Measurements from ENCODE around the gene STXBP6.
"Not testable (repeated sequence)": the region's sequence is repeated elsewhere in the genome, so short reads cannot be mapped to it uniquely, and the experiment has no call there.

STXBP6 gene

DNA sequence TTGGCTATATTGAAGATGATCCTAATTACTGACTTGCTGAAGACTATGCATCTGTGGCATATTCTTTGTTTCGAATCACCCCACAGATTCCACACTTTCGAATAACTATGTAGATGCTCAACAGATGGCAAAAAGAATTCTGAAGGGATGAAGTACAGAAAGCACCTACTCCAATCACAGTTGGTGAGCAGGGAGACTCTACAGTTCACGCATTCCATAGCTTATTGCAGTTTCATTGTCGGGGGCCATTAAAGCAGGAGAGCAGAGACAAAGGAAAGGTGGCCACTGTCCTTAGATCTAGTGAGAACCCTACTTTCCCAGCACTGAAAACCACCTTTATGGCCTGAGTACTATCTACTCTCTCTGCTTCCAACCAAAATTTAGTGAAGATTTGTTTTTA lies 191.9 kb downstream of the STXBP6 start:
- DNase-seq (ENCODE audit: low read depth in 2 of 2): no peak

DNA sequence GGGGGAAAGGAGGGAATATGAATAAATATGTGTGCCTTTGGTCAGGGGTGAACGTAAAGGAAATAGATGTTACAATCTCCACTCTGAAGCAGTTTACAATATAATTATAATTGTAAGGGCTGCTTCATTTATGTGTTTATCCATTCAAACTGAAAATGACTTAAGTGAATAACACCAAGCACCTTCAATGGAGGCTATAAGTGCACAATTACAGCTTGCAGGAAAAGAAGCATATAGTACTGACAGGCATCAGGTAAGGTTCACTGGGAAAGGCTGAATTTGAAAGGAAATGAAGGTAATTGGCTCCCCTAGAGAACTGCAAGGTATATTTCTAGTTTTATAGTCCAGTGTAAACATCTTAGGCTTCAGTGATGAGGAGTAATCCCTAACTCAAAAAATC lies 192.7 kb downstream of the STXBP6 start:
- no peak for DNase-seq (ENCODE audit: low read depth in 2 of 2)

DNA sequence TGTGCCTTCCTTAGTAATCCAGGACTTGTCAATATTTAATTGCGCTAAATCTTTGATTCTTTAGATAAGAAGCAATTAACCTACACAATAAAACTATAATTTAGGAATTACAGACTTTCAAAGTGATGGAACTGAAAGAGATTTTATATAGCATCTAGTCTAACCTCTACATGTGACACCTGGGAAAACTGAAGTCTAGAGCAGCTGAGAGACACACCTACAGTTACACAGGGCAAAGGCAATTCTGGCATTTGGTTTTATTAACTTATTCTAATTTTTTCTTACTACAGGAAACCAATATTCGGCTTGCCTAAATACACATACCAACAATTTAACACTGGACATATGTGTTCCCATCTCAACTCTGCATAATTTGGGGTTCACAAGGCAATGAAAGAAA lies 196.5 kb downstream of the STXBP6 start:
- no peak for DNase-seq (ENCODE audit: low read depth in 2 of 2)

DNA sequence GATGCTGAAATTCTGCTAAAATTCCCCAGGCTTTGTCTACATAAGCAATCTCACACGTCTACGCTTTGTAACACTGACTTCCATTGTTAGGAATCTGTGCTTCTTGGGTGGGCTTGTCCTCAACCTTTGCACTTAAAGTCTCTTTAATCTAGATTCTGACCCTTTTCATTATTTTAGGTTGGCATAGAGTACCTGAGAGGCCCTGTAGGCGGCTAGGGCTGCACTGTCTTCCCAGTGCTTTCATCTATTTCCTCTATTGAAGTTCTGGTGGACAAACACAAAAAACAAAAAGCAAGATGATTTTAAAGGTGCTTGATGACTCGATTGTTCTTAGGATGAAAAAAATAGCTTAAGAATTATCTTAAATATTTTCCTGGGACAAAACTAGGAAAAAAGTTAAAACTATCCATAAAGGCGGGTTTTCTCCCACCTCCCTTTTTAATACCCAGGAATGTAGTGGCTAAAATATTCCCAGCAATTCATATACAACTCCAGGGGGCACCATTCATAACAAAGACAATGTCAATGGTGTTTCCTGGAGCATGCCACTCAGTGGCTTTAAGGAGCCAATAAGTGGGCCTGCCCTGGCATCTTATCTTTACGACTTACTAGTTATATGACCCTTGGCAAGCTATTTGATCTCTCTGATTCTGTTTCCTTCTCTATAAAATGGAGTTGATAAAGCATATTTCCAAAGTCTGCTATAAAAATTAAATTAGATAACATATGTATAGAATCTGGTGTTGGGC lies 197.5 kb downstream of the STXBP6 start:
- DNase-seq (ENCODE audit: low read depth in 2 of 2): no peak

DNA sequence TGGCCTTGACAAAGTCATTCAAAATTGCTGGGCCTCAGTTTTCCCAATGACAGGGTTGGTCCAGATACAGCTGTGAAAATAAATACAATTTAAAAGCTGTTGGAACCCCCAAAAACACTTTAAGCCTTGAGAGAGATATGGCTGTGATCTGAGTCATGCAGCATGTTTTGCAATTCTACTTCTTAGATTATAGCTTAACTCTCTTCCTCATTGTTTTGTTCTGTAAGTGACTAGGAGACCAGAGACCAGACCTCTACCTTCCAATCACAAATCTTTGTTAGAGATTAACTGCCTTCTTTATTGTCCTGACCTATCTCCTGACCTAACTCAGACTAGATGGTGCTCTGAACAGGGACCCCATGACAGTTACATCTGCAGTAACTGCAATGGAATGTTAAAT lies 198.1 kb downstream of the STXBP6 start:
- no peak for DNase-seq (ENCODE audit: low read depth in 2 of 2)

DNA sequence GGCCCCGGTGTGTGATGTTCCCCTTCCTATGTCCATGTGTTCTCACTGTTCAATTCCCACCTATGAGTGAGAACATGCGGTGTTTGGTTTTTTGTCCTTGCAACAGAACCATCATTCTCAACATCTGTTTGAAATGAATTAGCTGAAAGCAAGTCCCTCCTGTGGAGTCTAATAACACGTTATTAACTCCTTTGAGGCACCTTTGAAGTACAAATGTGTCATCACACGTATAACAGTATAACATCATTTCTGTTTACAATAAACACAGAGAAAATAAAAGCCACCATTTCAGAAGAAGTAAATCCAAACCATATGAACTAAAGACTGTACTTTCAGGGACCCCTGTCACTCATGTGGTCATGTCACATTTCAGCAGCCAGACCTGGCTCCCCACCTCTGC lies 198.5 kb downstream of the STXBP6 start:
- DNase-seq (ENCODE audit: low read depth in 2 of 2): no peak

DNA sequence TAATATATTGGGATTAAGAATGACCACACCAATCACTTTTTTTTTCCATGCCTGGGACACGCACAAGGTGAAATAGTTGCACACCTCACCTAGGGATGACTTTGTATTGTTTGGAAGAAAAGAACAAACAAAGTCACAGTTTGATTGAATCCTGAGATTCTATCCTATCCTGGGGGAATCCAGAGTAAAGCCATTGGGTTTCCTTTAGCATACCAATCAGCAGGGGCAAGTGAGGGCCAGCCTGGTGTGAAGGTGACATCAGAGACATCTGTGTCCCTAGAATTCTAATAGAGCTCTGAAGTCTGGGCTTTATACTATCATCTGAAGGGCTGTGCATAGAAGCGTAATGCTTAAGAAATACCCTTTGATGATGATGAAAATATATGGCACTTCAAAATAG lies 199.9 kb downstream of the STXBP6 start:
- DNase-seq (ENCODE audit: low read depth in 2 of 2): no peak

DNA sequence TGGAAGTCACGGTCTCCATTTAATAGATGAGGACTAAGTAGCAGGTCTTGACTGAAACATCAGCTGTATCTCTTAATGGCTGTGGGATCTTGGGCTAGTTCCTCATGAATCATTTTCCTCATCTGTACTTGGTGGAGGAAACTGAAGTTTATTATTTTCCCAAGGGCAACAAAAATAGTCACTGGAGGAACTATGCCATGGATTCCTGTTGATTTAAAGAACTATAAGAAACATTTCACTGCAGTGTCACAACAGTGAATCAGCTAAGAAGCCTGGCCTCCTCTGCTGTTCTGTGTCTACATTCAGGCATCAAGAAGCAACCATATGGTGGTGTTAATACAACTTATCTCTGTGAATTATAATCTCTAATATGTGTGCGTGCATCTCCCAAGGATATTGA lies 200.5 kb downstream of the STXBP6 start:
- DNase-seq (ENCODE audit: low read depth in 2 of 2): no peak

DNA sequence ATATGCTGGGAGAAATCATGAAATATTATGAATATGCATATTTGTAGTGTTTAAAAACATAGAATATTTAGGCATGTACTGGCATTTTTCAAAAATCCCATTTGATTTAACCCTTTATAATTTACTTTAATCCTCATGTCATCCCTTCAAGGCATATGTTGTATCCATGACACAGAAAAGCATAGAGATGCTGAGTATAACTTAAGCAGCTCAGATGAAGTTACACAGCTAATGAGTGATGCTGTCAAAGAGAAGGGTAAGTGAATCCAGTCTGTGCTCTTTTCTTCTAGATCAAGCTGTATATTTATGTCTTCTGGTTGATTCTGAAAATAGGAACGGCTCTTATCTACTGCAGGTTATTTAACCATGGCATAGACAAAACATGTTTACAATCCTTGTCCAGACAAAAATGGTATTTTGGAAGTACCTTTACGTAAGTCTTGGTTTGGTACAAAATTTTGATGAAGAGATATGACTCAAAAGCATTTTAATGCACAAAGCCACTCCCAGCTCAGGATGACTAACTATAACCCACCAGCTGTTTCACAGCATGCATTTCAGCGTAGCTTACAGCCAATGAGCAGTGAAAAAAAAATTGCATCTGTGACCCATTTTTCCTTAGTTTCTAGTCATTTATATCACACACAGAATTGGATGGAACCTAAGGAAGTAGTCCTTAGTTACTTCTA lies 201.7 kb downstream of the STXBP6 start:
- no peak for DNase-seq (ENCODE audit: low read depth in 2 of 2)

DNA sequence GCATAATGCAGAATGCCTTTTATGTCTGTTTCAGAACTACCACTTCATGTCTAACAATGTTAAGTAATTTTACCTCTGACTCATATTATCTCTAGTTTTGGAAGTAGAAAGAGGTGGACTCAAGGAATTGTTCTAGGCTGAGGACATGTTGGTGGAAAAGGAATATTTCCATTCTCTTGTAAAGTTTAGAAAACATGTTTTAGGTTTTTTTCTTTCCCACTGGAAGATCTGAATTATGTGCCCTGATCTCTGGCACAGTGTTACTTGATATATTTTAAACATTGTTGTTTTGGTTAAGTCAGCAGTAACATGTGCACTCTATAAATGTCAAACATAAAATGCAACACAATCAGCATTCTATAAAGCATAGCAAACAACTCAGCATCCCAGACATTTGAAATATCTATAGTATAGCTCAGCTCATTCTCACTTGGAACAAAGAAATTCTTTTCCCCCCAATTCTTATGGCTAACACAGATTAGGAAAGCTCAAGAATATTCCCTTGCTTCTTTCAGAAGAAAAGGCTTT lies 202.3 kb downstream of the STXBP6 start:
- no peak for DNase-seq (ENCODE audit: low read depth in 2 of 2)

DNA sequence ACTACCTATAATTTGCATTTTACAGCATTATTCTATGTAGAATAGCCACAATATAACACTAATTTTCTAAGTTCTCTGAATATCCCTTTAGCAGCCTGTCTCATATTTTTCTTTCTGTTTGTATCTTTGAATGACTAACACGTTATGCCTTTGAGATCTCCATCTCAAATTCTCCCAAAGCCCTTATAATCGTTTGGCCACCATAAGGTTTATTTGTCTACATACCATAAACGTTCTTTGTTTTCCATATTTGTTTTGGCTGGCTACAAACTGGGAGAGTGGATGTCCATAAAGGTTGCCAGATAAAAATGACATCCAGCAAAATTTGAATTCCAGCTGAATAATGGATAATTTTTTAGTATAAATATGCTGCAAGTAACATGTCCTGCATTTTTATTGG lies 203.7 kb downstream of the STXBP6 start:
- DNase-seq (ENCODE audit: low read depth in 2 of 2): no peak

DNA sequence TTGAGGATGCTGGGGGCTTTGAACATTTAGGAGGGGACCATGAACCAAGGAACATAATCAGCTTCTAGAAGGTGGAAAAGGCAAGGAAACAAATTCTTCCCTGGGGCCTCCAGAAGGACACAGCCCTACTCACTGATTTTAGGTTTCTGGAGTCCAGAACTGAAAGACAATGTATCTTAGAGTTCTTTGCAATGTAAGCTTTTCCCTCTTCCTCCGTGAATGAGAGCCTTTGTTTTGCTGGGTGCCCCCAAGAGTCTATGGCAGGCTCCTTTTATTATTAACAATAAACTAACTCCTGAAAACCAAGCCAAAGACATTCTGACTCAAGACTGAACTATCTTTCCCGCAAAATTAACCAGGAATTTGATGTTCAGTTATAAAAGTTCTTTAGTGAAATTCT lies 204.1 kb downstream of the STXBP6 start:
- no peak for DNase-seq (ENCODE audit: low read depth in 2 of 2)

DNA sequence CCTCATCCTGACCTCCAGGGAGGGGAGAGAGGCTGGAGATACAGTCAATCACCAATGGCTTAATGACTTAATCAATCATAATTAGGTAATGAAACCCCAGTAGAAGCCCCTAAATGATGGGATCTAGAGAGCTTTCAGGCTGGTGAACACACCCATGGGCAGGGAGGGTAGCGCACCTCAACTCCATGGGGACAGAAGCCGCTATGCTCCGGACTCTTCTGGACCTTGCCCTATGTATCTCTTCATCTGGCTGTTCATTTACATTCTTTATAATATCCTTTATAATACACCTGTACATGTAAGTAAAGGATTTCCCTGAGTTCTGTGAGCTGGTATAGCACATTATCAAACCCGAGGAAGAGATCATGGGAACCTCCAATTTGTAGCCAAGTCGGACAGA lies 205.9 kb downstream of the STXBP6 start:
- no peak for DNase-seq (ENCODE audit: low read depth in 2 of 2)

DNA sequence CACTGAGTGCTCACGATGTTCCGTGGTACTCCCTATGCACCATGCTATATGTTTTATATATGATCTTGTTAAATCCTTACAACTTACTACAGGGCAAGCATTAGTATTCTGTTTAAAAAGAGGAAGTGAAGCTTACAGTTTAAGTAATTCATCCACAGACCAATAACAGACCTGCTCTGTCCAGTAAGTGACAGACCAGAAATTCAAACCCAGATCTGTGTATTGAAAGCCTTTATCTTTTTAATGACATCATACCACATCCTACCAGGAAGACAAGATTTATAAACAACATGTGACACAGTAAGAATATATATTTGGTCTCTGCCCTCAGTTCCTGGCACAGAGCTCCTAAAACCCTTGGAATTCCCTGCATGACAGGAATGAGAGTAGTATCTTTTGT lies 206.5 kb downstream of the STXBP6 start:
- DNase-seq (ENCODE audit: low read depth in 2 of 2): no peak

DNA sequence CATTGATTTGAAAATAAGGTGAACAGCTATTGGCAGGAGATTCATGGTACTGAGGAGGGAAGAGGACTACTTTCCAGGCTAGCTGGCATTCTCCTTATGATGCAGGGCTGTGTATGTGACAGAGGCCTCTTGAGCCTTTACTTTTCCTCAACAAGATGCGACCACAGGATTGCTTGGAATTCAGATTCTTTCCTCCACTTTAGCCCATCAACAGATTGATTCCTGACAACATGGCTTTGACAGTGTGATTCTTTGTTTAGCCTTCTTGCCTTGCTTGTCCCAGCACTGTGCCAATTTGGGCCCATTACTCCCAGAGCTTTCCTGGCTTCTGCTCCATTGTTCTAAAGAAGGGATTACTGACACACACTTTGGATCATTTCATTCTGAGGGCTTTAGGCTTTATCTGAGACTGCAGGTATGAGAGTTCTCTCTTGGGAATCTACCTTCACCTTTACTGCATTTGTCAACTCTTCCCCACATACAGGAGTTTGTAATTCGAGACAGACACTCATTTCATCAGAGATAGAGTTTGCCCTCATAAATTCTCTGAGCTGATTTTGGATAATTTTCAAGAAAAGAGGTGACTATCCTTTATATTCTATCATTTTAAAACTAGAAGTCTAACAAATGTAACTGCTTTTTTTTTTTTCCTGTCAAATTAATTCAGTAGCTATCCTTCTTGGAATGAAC lies 209.6 kb downstream of the STXBP6 start:
- no peak for DNase-seq (ENCODE audit: low read depth in 2 of 2)

DNA sequence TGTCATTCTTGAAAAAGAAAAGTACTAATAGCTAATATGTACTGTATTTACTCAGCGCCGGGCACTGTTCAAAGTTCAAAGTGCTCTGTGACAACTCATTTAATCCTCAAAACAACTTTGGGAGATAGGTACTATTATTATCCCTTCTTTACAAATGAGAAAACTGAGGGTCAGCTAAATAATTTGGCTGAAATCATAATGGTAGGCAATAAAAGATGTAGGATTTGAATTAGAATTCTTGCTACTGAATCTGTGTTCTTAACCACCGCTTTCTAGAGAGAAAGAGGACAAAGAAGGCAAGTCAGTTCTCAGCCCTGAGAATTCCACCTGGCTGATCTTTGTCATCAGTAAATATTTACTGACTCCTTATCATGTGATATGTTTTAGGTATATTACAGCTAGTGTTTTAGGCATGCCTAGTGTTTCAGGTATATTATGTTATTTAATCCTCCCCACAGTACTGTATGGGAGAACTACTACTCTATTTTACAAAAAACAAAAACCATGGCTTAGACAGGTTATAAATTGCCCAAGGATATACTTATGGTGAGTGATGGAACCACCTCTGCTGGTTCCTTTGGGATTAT lies 210.2 kb downstream of the STXBP6 start:
- no peak for DNase-seq (ENCODE audit: low read depth in 2 of 2)

DNA sequence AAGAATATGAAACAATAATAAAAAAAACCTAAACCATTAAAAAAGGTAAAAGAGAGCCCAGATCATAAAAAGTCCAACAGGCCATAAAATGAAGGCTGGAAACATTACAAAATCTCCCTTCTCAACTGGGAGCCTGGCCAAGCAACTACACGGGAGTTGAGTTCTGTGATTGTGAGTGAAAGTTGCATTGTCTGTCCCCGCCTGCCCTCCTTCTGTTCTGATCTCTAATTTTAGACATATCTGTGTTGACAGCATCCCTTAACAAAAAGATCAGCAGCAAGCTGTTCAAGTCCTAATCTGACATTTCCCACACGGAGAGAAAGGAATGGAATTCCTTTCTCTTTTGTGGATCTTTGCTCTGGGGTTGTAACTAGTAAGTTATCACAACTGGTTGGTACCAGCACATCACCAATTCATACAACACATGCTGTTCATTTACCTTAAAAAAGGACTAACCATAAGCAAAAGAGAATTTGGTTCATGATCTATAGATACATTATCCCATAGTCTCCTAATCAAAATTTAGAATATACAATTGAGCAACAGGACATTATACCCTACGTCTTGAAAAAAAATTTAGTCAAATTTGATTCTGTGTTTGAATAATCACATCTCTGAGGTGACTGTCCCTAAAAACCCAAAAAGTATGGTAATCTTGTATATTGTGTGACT lies 210.9 kb downstream of the STXBP6 start:
- DNase-seq (ENCODE audit: low read depth in 2 of 2): no peak

DNA sequence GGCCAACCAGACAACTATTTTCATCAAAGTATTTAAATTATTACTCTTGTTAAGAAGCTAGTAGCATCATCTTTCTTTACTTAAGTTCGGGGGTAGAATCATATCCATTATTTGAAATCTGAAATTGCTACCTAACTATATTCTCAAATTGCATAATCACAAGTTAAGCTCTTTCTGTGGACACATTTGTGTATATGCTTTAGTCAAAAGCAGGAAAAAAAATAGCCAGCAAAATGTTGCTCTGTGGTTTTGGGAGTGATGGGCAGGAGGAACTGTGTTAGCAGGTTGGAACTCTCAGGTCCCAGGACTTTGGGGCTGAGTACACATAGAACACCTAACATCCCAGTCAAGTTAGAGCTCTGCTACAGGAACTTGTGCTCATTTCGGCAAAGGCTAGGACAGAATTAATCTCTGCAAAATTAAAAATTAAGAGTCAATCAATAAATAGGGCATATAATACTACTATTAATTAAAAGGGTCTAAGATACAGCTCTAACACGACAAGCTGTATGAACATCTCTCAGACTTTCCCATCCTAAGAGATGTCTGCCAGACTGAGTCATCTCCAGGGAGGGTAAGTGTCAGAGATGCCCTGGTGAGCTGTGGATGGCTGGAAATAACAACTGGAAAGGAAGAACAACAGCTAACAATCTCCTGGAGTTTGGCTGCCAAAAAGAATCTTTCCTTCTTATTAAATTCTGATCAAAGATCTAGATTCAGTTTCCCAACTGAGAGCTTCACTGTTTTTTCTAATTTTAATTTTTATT lies 212.5 kb downstream of the STXBP6 start:
- no peak for DNase-seq (ENCODE audit: low read depth in 2 of 2)

DNA sequence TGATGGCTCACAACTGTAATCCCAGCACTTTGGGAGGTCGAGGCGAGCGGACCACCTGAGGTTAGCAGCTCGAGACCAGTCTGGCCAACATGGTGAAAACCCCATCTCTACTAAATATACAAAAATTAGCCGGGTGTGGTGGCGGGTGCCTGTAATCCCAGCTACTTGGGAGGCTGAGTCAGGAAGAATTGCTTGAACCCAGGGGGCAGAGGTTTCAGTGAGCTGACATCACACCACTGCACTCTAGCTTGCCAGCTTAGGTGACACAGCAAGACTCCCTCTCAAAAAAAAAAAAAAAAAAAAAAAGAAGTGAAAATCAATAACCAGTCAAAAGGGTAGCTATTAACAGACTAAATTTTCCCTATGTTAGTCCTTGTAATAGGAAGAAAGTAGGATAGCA lies 213.6 kb downstream of the STXBP6 start:
- not testable (repeated sequence) for DNase-seq (ENCODE audit: low read depth in 2 of 2)

DNA sequence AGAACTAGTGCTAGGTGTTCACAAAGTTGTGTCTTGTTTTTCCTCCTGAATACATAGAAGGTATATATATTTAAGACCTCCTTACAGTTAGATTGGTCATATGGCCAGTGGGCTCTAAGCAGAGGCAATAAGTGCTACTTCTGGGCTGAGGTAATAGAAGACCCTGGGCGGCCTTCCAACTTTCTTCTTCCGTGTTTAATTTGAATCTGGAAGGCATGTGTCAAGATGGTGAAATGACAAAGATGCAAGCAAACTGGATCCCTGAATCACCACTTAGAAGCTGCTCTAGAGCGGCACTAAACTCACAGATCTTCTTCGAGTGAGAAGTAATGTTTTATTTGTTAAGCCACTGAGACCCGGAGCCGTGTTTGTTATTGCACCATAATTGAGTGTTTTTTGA lies 215.0 kb downstream of the STXBP6 start:
- no peak for DNase-seq (ENCODE audit: low read depth in 2 of 2)

DNA sequence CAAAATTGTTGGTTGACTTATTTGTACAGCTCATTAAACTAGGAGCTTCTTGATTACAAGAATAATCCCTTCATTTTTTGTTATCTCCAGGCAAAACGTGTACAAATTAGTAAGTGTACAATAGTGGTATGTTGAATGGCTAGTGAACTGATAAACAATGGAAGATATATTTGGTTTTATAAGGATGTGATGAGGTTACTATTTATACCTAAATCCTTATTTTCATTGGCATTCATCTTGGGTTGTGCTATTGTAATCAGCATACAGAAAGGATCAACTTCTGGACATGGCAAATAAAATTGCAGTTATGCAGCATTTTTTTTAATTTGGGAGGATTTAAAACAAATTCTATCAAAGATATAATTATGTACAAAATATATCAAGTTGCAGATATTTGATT lies 216.6 kb downstream of the STXBP6 start:
- DNase-seq (ENCODE audit: low read depth in 2 of 2): no peak
